ENCODE results near the gene TRAM2. TPM values are rescaled to one million over a fixed set of nuclear protein-coding genes. Genes with fewer than 3 reads are reported as not detected.

Gene TRAM2
- total and polyA plus RNA-seq, 2 of the 8 experiments (the other 6 are each of a cell fraction or from before 2014, with no cell fraction given): 9.0 to 21.4 TPM

- TF ChIP-seq SIRT6 (IDR thresholded peaks at IDR 0.05; ENCODE audit: low read length) (no peak), RNF2 (IDR thresholded peaks at IDR 0.05; ENCODE audit: borderline replicate concordance, low read depth, low read length, missing control alignments, poor library complexity, severe bottlenecking) (no peak), HDAC6 (IDR thresholded peaks at IDR 0.05; ENCODE audit: low read depth, low read length) (no peak), BCL11A (IDR thresholded peaks at IDR 0.05; ENCODE audit: low read depth in 2 of 2, low read length in 2 of 2) (no peak)
Observed at GRCh38 chr6:52594221-52594620, 17.4 kb upstream of the TRAM2 start (continued).
